Activated T-cell treated with anti-CD3 and anti-CD28 coated beads, Interleukin-2, amount 50 U/mL, for 72 hours (primary cell): ENCODE data around the gene LRRC36. TPM values are rescaled to one million over a fixed set of nuclear protein-coding genes. Genes with fewer than 3 reads are reported as not detected.

Source experiments
- ATAC-seq, 2 donors: fragments of 150-1000 bp; cut with Tn5 transposase; replicated peaks in 1 of 2; 2 replicates each; pipeline ENCODE4 v1.10.0; 2021; ENCODE audit warnings: moderate library complexity in 2 of 2, mild to moderate bottlenecking in 1 of 2
- DNase-seq, 2 donors: peaks; one replicate each; pipeline ENCODE4 v3.0.0; 2021 to 2022; ENCODE audit warnings: mixed read lengths in 1 of 2
- H3K27ac Mint-ChIP-seq: one replicate; pipeline ENCODE4 v1.8.0; 2022; ENCODE audit warnings: mild to moderate bottlenecking, moderate library complexity, mixed read lengths
- H3K27me3 Mint-ChIP-seq: one replicate; pipeline ENCODE4 v1.8.0; 2022; ENCODE audit warnings: low read depth, mixed read lengths
- H3K36me3 Mint-ChIP-seq, 2 donors: one replicate each; pipeline ENCODE4 v1.8.0; 2022; ENCODE audit warnings: mixed read lengths in 2 of 2, mild to moderate bottlenecking in 1 of 2; ENCODE audit not compliant: insufficient read depth in 2 of 2
- H3K4me1 Mint-ChIP-seq: one replicate; pipeline ENCODE4 v1.8.0; 2022; ENCODE audit warnings: low read depth, mixed read lengths
- H3K4me3 Mint-ChIP-seq, 2 donors: one replicate each; pipeline ENCODE4 v1.8.0; 2022; ENCODE audit warnings: mild to moderate bottlenecking in 2 of 2, mixed read lengths in 2 of 2, moderate library complexity in 2 of 2
- H3K9me3 Mint-ChIP-seq, 2 donors: one replicate each; pipeline ENCODE4 v1.8.0; 2022; ENCODE audit warnings: mixed read lengths in 2 of 2
- total RNA-seq, 2 donors: library from RNA; stranded (reverse); gene quantifications; one replicate each; pipeline ENCODE4 v1.2.3, GENCODE V29; 2022

The LRRC36 gene
- total RNA-seq, 2 donors from 2014 or later: 3.1 to 4.4 TPM

- no peaks in the 10 kb centered on the region for H3K27me3 Mint-ChIP-seq
- peaks cover 8% of the 10 kb centered on the region for H3K4me1 Mint-ChIP-seq
- H3K36me3 Mint-ChIP-seq: no peaks in the 10 kb centered on the region
- DNase-seq (no peak), ATAC-seq (no peak)
- no peak overlapping the region for H3K4me3 Mint-ChIP-seq
- H3K27ac Mint-ChIP-seq: no peak overlapping the region
- no peaks in the 10 kb centered on the region for H3K9me3 Mint-ChIP-seq
These were observed 23.6 kb upstream of the LRRC36 start for GRCh38 chr16:67302970-67303369.

GRCh38 chr16:67304020-67304419, 22.6 kb upstream of the LRRC36 start:
- H3K9me3 Mint-ChIP-seq: no peaks in the 10 kb centered on the region
- no peak for ATAC-seq
- H3K4me3 Mint-ChIP-seq: no peak overlapping the region
- no peaks in the 10 kb centered on the region for H3K36me3 Mint-ChIP-seq
- peaks cover 18% of the 10 kb centered on the region for H3K4me1 Mint-ChIP-seq
- DNase-seq: no peak
- no peaks in the 10 kb centered on the region for H3K27me3 Mint-ChIP-seq
- no peak overlapping the region for H3K27ac Mint-ChIP-seq

- no peaks in the 10 kb centered on the region for H3K27me3 Mint-ChIP-seq
- no peak for ATAC-seq
- no peak overlapping the region for H3K27ac Mint-ChIP-seq
- peaks cover 0 to 2% of the 10 kb centered on the region in 2 donors for H3K36me3 Mint-ChIP-seq
- H3K4me3 Mint-ChIP-seq: no peak overlapping the region
- H3K4me1 Mint-ChIP-seq: peaks cover 32% of the 10 kb centered on the region
- no peak for DNase-seq
- no peaks in the 10 kb centered on the region for H3K9me3 Mint-ChIP-seq
These were observed 21.2 kb upstream of the LRRC36 start for GRCh38 chr16:67305216-67306071.

- H3K27ac Mint-ChIP-seq: peak overlapping the region; percentile 95
- ATAC-seq (no peak), DNase-seq (no peak)
- no peaks in the 10 kb centered on the region for H3K27me3 Mint-ChIP-seq
- H3K9me3 Mint-ChIP-seq: no peaks in the 10 kb centered on the region
- peaks cover 0 to 2% of the 10 kb centered on the region in 2 donors for H3K36me3 Mint-ChIP-seq
- peak overlapping the region; percentile 5 to 49 for H3K4me3 Mint-ChIP-seq
- peaks cover 62% of the 10 kb centered on the region for H3K4me1 Mint-ChIP-seq
These were observed 16.1 kb upstream of the LRRC36 start for GRCh38 chr16:67310561-67310960.

GRCh38 chr16:67311607-67312488, 14.8 kb upstream of the LRRC36 start:
- ATAC-seq (peak; percentile 98), DNase-seq (peak; percentile 91 to 93)
- H3K36me3 Mint-ChIP-seq: peaks cover 0 to 2% of the 10 kb centered on the region in 2 donors
- H3K9me3 Mint-ChIP-seq: no peaks in the 10 kb centered on the region
- H3K4me3 Mint-ChIP-seq: peak overlapping the region; percentile 49 to 66
- H3K27me3 Mint-ChIP-seq: no peaks in the 10 kb centered on the region
- H3K4me1 Mint-ChIP-seq: peaks cover 58% of the 10 kb centered on the region
- H3K27ac Mint-ChIP-seq: peak overlapping the region; percentile 95

- Mint-ChIP-seq H3K4me3 (peak overlapping the region; percentile 60 to 66), H3K4me1 (peaks cover 58% of the 10 kb centered on the region), H3K9me3 (no peaks in the 10 kb centered on the region), H3K27me3 (no peaks in the 10 kb centered on the region), H3K36me3 (peaks cover 0 to 2% of the 10 kb centered on the region in 2 donors), H3K27ac (peak overlapping the region; percentile 95)
- DNase-seq (no peak), ATAC-seq (no peak)
These were observed 13.9 kb upstream of the LRRC36 start for GRCh38 chr16:67312719-67313118.

- Mint-ChIP-seq H3K4me3 (no peak overlapping the region), H3K27me3 (peaks cover 29% of the 10 kb centered on the region), H3K9me3 (no peaks in the 10 kb centered on the region), H3K36me3 (no peaks in the 10 kb centered on the region), H3K27ac (no peak overlapping the region), H3K4me1 (peaks cover 22% of the 10 kb centered on the region)
- DNase-seq: no peak
- no peak for ATAC-seq
These were observed 8.8 kb upstream of the LRRC36 start for GRCh38 chr16:67317853-67318252.

- no peak for DNase-seq
- peaks cover 64% of the 10 kb centered on the region for H3K27me3 Mint-ChIP-seq
- peaks cover 17% of the 10 kb centered on the region for H3K4me1 Mint-ChIP-seq
- peaks cover 0 to 4% of the 10 kb centered on the region in 2 donors for H3K36me3 Mint-ChIP-seq
- no peaks in the 10 kb centered on the region for H3K9me3 Mint-ChIP-seq
- no peak for ATAC-seq
- H3K27ac Mint-ChIP-seq: peak overlapping the region; percentile 64
- peak overlapping the region; percentile 92 to 99 for H3K4me3 Mint-ChIP-seq
These were observed 522 bp upstream of the LRRC36 start for GRCh38 chr16:67326115-67326471.

- Mint-ChIP-seq H3K27me3 (peaks cover 52% of the 10 kb centered on the region), H3K36me3 (peaks cover 0 to 4% of the 10 kb centered on the region in 2 donors), H3K27ac (no peak overlapping the region), H3K4me3 (peak overlapping the region in 1 of 2 donors; percentile 0), H3K4me1 (peaks cover 16% of the 10 kb centered on the region), H3K9me3 (no peaks in the 10 kb centered on the region)
- ATAC-seq (no peak), DNase-seq (no peak)
These were observed 1.1 kb downstream of the LRRC36 start for GRCh38 chr16:67327743-67328142.

- peaks cover 0 to 4% of the 10 kb centered on the region in 2 donors for H3K36me3 Mint-ChIP-seq
- ATAC-seq (no peak), DNase-seq (no peak)
- no peak overlapping the region for H3K4me3 Mint-ChIP-seq
- H3K9me3 Mint-ChIP-seq: no peaks in the 10 kb centered on the region
- no peak overlapping the region for H3K27ac Mint-ChIP-seq
- peaks cover 31% of the 10 kb centered on the region for H3K27me3 Mint-ChIP-seq
- peaks cover 16% of the 10 kb centered on the region for H3K4me1 Mint-ChIP-seq
These were observed 3.3 kb downstream of the LRRC36 start for GRCh38 chr16:67329901-67330300.

- Mint-ChIP-seq H3K36me3 (peaks cover 3% of the 10 kb centered on the region in 2 donors), H3K27me3 (peaks cover 6% of the 10 kb centered on the region), H3K9me3 (peaks cover 2% of the 10 kb centered on the region in 2 donors), H3K27ac (no peak overlapping the region), H3K4me3 (no peak overlapping the region), H3K4me1 (no peaks in the 10 kb centered on the region)
- no peak for DNase-seq
- no peak for ATAC-seq
These were observed 6.7 kb downstream of the LRRC36 start for GRCh38 chr16:67333315-67333714.

GRCh38 chr16:67336116-67336515, 9.5 kb downstream of the LRRC36 start:
- Mint-ChIP-seq H3K9me3 (peaks cover 2% of the 10 kb centered on the region in 2 donors), H3K4me1 (no peaks in the 10 kb centered on the region), H3K27me3 (peaks cover under 1% of the 10 kb centered on the region), H3K27ac (no peak overlapping the region), H3K4me3 (no peak overlapping the region), H3K36me3 (peaks cover 3% of the 10 kb centered on the region in 2 donors)
- DNase-seq (no peak), ATAC-seq (no peak)

- DNase-seq: no peak
- H3K4me1 Mint-ChIP-seq: no peaks in the 10 kb centered on the region
- no peak overlapping the region for H3K27ac Mint-ChIP-seq
- no peak overlapping the region for H3K4me3 Mint-ChIP-seq
- ATAC-seq: no peak
- H3K9me3 Mint-ChIP-seq: peaks cover 2% of the 10 kb centered on the region in 2 donors
- H3K36me3 Mint-ChIP-seq: peaks cover 3% of the 10 kb centered on the region in 2 donors
- H3K27me3 Mint-ChIP-seq: no peaks in the 10 kb centered on the region
These were observed 10.0 kb downstream of the LRRC36 start for GRCh38 chr16:67336648-67337047.
